Hindlimb muscle (tissue), 1 donor: ENCODE results near the gene RERE. TPM values are rescaled to one million over a fixed set of nuclear protein-coding genes. Genes with fewer than 3 reads are reported as not detected.
"Not testable (repeated sequence)": the region's sequence is repeated elsewhere in the genome, so short reads cannot be mapped to it uniquely, and the experiment has no call there.

Source experiments
- DNase-seq: peaks from one replicate; pipeline ENCODE4 v3.0.0-alpha.2; 2013
- polyA plus RNA-seq: library from polyadenylated mRNA; unstranded; fragments of 120-200 nt; gene quantifications from one replicate; pipeline ENCODE4 v1.2.1, GENCODE V29; 2013; ENCODE audit not compliant: insufficient read length

Gene RERE
- polyA plus RNA-seq, 1 donor = 93.9 TPM

DNA sequence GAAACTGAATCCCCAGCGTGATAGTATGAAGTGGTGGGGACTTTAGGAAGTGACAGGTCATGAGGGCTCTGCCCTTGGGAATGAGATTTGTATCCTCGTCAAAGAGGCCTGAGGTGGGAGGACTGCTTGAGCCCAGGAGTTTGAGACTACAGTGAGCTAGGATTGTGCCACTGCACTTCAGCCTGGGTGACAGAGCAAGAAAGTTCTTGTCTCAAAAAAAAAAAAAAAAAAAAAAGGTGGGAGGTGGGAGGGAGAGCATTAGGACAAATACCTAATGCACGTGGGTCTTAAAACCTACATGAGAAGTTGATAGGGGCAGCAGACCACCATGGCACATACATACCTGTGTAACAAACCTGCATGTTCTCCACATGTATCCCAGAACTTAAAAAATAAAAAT, 24.0 kb upstream of the RERE start:
- no peak for DNase-seq

DNA sequence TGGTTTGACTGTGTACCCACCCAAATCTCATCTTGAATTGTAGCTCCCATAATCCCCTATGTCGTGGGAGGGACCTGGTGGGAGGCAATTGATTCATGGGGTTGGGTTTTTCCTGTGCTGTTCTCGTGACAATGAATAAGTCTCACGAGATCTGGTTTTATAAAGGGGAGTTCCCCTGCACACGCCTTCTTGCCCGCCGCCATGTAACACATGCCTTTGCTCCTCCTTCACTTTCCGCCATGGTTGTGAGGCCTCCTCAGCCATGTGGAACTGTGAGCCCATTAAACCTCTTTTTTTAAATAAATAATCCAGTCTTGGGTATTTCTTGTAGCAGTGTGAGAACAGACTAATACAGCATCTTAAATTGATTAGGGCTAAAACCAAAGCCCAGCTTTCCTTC, 22.6 kb upstream of the RERE start:
- DNase-seq = no peak

DNA sequence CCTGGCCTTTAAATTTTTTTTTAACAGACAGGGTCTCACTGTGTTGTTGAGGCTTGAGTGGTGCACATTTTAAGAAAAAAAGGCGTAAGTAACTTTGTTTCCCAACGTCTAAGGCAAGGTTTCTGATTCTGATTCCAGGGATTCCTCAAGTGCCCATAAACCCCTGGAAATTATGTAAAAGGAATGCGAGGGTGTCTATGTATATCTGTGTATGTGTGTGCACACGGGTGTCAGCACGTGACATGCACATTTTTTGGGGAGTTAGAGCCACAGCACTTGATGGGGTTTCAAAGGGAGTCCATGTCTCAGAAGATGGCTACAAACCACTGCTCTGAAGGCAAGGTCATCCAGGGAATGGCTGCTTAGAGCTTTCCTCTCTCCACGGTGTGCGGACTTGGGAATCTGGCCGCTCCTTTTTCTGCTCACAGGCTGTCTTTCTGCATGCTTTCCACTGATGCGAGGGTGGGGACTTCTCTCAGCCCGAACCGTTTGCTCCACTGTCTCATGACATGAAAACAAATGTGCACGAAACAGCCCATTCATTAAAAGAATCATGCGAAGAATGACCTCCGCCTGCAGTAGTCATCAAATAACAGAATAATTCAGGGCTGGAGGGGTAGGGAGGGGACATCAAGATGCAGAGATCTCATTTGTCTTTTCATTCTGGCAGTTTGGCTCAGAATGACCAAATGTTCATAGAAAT, 18.7 kb upstream of the RERE start:
- DNase-seq = no peak

DNA sequence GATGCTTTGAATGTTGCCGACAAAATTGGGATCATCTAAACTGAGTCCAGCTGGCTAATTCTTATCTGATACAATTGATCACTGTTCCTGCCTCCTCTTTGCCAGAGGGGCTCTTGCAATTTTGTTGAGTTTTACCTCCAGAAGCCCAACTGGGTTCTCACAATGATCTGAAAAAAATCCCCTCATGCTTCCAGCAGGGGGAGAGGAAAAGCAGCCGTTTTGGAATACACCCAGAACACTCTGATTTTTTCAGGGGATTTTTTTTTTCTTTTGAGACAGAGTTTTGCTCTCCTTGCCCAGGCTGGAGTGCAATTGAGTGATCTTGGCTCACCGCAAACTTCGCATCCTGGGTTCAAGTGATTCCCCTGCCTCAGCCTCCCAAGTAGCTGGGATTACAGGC, 13.9 kb upstream of the RERE start:
- no peak for DNase-seq

DNA sequence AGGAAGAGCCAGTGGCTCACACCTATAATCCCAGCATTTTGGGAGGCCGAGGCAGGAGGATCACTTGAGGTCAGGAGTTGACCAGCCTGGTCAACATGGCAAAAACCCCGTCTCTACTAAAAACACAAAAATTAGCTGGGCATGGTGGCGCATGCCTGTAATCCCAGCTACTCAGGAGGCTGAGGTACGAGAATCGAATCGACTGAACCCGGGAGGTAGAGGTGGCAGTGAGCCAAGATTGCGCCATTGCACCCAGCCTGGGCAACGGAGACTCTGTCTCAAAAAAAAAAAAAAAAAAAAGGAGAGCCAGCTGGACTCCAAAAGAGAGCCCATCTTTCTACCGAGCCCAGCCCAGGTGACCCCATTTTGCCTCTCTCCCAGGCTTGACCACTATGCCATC, 13.3 kb upstream of the RERE start:
- DNase-seq = not testable (repeated sequence)

DNA sequence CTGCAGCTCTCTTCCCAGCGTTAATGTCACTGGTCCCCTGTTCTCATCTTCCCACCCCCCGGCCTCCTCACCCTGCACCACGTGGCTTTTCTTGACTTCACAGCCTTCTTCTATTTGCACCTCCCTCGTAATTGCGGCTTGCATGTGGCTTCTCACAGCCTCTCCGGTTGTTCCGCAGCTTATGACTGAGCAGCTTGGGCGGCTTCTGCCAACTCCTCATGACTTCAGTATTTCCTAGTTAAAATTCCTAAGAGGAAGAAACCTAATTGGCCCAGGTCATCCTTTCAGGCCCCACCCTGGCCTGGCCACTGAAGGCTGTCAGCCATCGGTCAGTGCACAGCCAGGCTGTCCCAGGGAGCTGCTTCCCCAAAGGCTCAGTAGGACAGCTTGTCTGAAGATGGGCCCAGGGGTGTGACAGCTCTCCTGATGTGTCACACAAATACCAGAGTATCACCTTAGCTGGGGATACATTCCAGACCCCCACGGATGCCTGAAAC, 8.6 kb upstream of the RERE start:
- no peak for DNase-seq

DNA sequence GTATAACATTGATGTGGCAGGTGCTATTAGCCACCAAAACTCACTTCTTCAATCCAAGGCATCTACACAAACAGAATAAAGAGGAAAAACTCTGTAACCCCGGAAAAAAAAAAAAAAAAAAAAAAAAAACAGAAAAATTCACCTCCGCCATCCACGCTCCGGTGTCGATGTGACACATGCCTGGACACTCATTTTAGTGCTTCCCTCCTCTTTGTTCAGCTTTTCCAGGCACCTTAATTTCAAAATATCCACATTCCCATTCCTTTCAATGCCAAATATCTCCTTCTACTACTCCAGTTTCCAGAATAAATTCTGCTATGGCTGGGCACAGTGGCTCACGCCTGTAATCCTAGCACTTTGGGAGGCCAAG, 5.8 kb upstream of the RERE start:
- DNase-seq = no peak

DNA sequence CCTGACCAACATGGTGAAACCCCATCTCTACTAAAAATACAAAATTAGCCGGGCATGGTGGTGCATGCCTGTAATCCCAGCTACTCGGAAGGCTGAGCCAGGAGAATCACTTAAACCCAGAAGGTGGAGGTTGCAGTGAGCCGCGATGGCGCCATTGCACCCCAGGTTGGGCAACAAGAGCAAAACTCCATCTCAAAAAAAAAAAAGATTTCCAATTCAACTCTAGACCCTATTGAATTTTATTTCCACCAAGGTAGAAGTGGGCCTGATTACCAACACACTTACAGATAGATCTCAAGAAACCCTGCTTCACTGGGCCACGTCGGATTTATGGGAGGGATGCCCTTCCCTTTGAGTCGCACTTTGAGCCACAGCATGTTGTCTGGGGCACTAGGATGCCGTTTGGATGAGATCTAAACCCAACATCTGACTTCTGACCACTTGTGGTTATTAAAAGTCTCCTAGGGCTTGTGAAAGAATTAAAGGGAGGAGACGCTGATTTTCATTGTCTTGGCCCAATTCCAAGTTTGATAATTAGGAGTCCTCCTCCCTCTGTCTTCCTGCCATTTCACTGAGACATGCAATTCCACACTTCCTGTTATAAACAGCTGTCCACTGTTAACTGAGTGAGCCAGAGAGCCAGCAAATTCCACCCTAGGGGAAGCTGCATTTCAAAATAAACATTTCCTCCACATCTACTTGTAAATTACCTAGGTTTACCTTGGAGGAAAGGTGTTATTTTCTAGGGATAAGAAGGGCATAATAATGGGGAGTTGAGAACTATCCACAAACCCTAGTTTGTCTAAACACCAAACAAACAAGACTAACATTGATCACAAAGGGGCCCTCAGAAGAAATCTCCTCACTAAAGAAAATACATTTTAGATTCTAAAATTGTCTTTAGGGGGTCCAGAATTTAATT, 5.2 kb upstream of the RERE start:
- peak; percentile 55 for DNase-seq

DNA sequence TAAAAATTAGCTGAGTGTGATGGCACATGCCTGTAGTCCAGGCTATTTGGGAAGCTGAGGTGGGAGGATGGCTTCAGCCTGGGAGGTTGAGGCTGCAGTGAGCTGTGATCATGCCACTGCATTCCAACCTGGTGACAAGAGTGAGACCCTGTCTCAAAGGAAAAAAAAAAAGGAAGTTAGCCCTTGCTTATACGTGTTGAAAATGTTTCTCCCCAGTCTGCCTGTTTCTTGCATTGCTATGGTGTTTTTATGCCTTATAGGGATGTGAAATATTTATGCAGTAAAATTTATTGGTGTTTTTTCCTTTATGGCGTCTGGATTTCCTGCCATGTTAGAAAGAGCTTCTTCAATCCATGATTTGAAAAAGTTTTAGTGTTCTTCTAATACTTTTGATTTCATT, 3.6 kb upstream of the RERE start:
- no peak for DNase-seq

DNA sequence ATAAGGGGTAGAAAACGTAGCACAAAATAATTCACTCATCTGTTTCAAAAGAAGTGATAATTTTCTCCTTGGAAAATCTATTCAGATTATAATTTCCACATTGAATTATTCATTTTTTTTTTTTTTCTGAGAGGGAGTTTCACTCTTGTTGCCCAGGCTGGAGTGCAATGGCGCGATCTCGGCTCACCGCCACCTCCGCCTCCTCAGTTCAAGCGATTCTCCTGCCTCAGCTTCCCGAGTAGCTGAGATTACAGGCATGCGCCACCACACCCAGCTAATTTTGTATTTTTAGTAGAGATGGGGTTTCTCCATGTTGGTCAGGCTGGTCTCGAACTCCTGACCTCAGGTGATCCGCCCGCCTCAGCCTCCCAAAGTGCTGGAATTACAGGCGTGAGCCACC, 1.3 kb upstream of the RERE start:
- DNase-seq = not testable (repeated sequence)

DNA sequence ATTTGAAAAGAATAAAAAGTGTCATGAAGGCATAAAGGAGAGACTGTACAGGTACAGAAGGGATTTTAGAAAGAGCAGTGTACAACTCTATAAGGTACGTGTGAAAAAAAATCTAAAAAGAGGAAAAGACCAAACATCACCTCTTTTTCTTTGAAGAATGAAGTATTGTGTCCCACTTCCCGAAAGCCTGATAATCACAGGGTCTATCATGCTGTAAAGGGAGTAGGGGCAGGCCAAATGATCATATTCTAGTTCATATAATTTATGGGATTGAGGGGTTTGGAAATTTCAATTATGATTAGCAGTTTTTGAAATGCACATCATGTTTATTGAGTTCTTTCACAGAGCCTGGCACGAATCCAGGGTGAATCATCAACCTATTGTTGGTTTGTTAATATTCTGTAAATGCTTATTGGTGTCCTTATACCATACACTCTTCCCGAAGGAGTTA, 910 bp upstream of the RERE start:
- peak; percentile 21 for DNase-seq

DNA sequence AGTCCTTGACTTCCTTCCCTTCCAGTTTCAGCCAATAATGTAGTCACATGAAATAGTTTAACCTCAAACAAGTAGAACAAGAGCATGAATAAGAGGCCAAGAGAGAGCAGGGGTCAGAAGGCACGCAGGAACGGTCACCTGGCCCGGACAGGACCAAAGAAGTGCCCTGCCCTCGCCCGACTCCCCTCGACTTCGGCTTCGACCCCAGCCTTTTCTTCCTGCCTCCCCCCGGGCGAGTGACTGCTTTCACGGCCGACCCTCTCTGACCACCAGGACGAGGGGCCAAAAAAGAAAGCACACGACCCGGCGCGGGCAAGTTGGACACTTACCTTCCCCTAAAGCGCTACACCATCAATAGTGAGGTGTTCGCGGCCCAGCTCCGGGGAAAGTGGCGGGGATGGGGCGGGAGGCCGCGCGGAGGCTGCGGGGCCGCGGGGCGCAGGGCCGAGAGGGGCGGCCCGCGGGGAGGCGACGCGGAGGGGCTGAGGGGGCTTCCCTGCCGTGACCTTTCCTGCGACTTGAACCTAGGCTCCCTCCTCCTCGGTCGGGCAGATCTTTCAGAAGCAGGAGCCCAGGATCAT, 519 bp downstream of the RERE start:
- DNase-seq = peak; percentile 39

DNA sequence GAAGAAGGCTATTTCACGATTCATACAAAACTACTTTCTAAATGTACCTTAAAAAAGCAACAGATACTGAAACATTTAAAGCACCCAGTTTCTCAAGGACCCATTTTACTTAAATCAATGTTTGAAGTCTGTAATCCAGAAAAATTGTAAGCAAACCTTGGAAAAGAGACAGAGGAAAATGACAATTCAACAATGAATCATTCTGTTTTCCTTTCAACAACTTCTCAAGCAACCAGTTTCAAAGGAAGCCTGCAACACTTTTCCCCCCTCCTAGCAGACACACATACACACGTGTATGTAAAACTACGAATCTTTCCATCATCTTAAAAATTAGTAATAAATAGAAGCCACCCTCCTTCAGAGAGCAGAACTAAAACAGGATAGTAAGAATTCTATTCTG, 1.2 kb downstream of the RERE start:
- no peak for DNase-seq

DNA sequence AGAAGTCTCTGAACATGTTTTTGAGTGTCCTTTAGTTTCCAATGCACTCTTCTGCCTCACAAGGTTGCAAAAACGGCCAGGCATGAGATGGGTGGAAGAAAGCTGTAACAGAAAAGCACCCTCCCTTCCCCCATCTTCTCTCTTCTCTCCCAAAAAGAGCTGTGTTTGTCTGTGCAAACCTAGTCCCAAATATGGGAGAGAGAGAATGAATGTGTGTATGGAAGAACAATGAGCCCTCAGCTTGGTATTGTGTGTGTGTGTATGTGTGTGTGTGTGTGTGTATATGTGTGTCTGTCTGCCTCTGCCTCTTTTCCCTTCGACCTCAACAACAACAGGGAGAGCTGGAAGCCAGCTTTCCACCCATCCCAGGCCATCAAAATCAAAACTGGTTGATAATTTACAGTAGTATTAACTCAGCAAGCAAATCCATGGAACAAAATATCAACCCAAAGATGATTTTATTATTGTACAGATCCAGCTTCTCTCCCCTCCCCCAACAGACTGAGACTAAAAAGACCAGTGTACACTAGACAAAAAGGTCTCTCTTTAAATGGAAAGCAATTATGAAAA, 1.8 kb downstream of the RERE start:
- no peak for DNase-seq

DNA sequence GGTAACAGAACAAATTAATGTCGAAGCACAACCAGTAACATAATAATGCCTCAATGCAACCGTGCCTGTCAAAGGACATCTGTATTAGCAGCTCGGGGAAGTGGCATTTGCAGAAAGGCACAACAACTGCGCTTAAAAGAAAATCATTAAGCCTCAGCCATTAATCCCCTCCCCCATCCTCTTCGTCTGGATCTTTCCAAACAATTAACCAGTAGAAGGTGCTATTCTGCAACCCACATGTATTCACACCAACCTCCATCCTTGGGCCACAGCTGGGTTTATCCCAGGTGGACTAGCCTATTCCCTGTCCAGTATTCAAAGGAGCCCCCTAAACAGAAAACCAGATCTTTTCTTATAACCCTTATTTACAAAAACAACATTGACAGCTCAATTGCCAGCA, 2.6 kb downstream of the RERE start:
- DNase-seq = no peak

DNA sequence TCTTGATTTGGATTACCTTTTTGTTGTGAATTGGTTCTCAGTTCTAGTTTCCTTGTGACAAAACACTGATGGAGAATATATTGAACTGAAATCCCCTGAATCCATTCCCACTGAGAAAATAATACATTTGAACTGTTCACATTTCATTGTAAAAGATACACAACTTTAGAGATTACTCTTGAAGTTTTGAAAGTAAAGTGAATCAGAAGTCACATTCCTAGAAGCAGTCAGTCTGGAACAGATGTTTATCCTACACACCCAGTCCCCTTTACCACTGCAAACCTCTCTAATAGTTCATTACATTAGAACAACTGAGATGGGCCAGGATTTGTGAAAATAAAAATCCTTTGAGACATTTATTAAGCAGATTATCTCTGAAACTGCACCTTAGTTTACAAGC, 3.4 kb downstream of the RERE start:
- no peak for DNase-seq

DNA sequence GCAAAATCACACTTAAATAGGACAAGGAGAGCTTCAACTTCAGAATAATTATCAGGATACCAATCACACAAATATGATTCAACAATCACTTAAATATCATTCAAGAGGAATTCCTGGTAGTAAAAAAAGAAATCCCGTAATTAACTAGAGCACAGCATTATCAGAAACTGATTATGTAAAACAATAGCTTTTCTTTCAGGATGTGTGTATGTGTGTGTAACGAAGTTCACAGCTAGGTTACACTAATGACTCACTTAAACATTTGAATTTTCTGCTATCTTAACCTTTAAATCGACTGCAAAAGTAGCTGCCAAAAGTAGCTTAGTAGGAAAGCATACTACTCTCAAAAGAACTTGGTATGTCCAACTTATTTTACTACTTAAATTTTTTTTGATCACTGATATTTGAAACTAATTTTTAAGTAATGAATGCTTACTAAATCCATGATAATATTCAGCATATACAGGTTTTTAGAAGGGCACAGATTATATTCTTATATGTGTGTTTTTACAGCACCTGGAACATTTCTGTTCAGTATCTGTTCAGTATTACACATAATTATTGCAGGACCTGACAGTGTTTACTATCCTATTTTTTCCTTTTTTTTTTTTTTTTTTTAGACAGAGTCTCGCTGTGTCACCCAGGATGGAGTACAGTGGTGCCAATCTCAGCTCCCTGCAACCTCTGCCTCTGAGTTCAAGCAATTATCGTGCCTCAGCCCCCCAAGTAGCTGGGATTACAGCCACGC, 4.2 kb downstream of the RERE start:
- no peak for DNase-seq

DNA sequence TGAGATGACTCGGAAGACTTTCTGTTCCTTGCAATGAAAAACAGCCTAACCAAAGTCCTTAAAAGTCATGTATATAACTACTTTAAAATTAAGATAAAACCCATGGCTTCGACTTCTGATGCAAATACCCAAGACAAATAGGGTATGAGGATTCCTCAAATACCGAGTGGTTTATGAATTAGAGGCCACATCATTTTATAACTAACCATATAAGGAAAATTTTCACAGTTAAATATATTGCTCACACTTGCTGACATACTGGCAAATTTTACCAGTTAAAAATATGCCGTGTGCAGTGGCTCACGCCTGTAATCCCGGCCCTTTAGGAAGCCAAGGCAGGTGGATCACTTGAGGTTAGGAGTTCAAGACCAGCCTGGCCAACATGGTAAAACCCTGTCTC, 5.4 kb downstream of the RERE start:
- DNase-seq = no peak

DNA sequence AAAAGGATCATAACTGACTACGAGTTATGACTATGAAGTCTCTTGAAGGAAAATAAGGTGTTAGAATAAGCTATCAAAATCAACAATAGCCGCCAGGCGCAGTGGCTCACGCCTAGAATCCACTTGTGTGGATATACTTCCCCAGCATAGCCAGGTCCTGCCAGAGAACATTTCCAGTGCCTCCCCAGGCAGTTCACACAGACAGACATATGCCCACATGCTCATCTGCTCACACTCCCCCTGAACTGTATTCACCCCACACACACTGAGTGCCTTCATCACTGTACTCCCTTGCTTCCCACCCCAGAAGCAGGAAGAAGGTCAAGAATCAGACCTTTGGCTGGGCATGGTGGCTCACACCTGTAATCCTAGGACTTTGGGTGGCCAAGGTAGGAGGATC, 6.5 kb downstream of the RERE start:
- no peak for DNase-seq

DNA sequence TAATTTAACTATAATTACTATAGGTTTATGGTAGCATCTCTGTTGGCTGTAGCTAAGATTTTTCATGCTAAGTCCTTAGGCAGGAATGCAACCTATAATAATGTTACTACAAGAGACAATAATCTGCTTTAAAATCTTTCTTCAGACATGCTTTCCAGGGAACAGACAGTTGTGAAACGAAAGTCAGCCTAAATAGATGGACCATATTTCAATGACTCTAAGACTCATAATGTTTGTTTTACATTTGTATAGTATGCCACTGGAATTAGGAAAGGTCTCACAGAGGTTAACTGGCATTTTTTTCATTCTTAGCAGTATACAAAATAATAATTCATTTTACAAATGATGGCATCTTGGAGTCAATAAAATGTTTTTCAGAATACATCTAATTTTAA, 8.1 kb downstream of the RERE start:
- no peak for DNase-seq

DNA sequence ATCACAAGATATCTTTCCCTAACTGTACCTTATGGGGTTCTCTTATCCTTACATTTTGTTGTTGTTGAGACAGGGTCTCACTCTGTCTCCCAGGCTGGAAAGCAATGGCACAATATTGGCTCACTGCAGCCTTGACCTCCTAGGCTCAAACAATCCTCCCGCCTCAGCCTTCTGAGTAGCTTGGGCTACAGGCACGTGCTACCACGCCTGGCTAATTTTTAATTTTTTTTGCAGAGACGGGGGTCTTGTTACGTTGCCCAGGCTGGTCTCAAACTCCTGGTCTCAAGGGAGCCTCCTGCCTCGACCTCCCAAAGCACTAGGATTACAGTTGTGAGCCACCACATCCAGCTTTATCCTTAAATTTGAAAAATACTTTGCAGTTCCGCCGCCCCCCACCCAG, 10.4 kb downstream of the RERE start:
- no peak for DNase-seq

DNA sequence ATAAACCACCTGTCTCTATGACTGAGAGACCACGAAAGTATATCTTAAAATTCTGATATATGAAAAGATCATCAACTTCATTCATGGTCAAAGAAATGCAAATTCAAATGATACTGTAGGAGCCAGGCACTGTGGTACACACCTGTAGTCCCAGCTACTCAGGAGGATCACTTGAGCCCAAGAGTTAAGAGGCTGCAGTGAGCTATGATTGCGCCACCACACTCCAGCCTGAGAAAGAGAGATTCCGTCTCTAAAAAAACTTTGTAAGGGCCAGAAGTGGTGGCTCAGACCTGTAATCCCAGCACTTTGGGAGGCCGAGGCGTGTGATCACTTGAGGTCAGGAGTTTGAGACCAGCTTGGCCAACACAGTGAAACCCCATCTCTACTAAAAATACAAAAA, 17.0 kb downstream of the RERE start:
- no peak for DNase-seq

DNA sequence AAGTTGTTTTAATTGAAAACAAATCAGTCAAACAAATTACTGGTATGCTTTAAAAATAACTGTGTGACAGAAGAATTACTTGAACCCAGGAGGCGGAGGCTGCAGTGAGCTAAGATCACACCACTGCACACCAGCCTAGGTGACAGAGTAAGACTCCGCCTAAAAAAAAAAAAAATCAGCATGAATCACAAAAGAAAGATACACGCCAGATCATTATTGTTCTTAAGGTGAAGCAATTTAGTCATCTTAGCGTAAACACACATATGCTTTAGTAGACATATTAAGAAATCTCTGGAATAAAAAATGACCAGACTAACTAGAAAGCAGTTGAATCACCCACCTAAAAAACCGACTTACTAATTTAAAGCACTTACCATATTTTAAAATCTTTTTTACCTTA, 20.2 kb downstream of the RERE start:
- no peak for DNase-seq
